ENCODE results near the gene WIPI1.

WIPI1 gene

DNA sequence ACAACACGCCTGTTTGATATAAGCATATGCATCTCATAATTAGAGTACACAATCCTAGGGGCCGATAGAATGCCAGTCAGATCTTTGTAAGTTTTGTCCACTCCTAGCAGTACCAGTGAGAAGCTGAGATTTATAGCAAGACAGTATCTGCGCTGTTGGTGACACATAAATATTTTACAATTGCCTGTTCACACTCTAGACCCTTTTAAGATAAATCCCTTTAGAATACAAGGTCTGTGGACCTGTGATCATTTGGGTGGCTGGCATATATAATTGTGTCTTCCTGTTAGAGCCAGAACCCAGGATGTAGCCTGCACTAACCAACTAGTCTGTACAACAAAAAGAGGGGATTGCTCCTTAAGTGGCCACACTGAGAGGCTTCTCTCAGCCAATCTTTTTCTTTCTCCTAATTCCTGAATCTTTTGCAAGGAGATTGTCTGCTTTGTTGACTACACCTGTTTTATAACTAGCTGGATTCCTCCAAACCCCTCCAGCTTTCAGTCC, 74.7 kb downstream of the WIPI1 start:
- peak overlapping the region; percentile 84 for H3K27ac ChIP-seq

DNA sequence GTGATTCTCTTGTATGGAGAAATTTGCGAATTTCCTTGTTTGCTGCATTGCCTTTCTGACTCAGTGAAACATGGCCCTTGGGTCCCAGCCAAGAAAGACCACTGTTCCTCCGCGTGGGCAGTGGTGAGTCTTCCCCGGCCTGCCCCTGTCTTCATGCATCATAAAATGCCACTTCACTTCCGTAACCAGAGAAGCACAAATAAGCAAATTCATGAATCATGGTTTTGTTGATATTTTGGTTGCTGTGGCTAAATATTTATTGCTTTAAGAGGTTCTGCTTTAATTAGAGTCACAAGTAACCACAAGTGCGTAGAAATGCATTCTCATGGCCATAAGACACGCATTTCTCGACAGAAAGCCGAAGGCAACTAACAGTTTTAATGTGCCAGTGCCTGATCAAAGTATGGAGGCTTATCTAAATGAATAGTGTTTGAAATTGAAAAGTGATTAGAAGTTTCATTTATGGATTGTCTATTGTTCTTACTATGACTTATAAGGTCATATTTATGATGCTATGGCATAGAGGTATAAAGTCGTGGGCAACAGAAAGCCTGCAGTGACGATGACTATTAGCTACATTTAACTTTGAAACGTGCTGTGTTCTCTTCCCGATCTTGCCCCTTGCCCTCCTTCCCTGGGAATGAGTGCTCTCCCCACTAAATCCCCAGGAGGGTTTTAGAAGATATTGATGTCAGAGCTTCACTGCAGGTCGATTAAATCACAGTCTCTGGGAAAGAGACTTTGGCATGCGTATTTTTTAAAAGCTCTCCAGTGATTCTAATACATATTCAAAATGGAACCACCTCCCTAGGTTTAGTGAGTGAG, 76.0 kb downstream of the WIPI1 start:
- in situ Hi-C loops (cut with HindIII; ENCODE audit: low pct_ligation_motif_present, low sequenced_read_pairs) = no loop called here
- no peaks in the 10 kb centered on the region for H3K27me3 ChIP-seq (replicated peaks)
- no peaks in the 10 kb centered on the region for H3K36me3 ChIP-seq (replicated peaks)
- peak; percentile 95 for DNase-seq
- no peak overlapping the region for H3K4me3 ChIP-seq (ENCODE audit: low read depth, low read length)
- TF ChIP-seq, protein P1, sequence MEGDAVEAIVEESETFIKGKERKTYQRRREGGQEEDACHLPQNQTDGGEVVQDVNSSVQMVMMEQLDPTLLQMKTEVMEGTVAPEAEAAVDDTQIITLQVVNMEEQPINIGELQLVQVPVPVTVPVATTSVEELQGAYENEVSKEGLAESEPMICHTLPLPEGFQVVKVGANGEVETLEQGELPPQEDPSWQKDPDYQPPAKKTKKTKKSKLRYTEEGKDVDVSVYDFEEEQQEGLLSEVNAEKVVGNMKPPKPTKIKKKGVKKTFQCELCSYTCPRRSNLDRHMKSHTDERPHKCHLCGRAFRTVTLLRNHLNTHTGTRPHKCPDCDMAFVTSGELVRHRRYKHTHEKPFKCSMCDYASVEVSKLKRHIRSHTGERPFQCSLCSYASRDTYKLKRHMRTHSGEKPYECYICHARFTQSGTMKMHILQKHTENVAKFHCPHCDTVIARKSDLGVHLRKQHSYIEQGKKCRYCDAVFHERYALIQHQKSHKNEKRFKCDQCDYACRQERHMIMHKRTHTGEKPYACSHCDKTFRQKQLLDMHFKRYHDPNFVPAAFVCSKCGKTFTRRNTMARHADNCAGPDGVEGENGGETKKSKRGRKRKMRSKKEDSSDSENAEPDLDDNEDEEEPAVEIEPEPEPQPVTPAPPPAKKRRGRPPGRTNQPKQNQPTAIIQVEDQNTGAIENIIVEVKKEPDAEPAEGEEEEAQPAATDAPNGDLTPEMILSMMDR (IDR thresholded peaks at IDR 0.05; ENCODE audit: low read depth, low read length, missing control alignments) = no peak
- H3K27ac ChIP-seq = peak overlapping the region; percentile 84

More for the DNA sequence above, 74.7 kb downstream of the WIPI1 start:
- no peak overlapping the region for H3K4me3 ChIP-seq (ENCODE audit: low read depth, low read length)
- no peaks in the 10 kb centered on the region for H3K36me3 ChIP-seq (replicated peaks)
- H3K27me3 ChIP-seq (replicated peaks) = no peaks in the 10 kb centered on the region
- TF ChIP-seq, protein P1 (IDR thresholded peaks at IDR 0.05; ENCODE audit: low read depth, low read length, missing control alignments) = no peak
- in situ Hi-C loops (cut with HindIII; ENCODE audit: low pct_ligation_motif_present, low sequenced_read_pairs) = no loop called here
- DNase-seq = no peak

GRCh38 chr17:68379692-68380677, 77.3 kb downstream of the WIPI1 start:
- TF ChIP-seq, protein P1 (IDR thresholded peaks at IDR 0.05; ENCODE audit: low read depth, low read length, missing control alignments) = no peak
- no peak for DNase-seq
- in situ Hi-C loops (cut with HindIII; ENCODE audit: low pct_ligation_motif_present, low sequenced_read_pairs) = no loop called here
- Histone ChIP-seq H3K4me3 (ENCODE audit: low read depth, low read length) (no peak overlapping the region), H3K27ac (peak overlapping the region; percentile 84), H3K27me3 (replicated peaks) (no peaks in the 10 kb centered on the region), H3K36me3 (replicated peaks) (no peaks in the 10 kb centered on the region)

DNA sequence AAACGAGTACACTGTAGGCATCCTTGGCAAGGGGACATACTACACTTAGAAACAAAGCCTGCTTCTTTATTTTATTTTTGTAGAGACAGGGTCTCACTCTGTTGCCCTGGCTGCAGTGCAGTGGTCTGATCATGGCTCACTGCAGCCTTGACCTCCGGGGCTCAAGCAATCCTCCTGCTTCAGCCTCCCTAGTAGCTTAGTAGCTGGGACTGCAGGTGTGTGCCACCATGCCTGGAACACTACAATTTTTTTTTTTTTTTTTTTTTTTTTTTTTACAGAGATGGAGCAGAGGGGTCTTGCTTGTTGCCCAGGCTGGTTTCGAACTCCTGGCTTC, 78.2 kb downstream of the WIPI1 start:
- Histone ChIP-seq H3K4me3 (ENCODE audit: low read depth, low read length) (no peak overlapping the region), H3K27ac (peak overlapping the region; percentile 99), H3K36me3 (replicated peaks) (no peaks in the 10 kb centered on the region), H3K27me3 (replicated peaks) (no peaks in the 10 kb centered on the region)
- TF ChIP-seq, protein P1 (IDR thresholded peaks at IDR 0.05; ENCODE audit: low read depth, low read length, missing control alignments) = no peak
- no peak for DNase-seq
- in situ Hi-C loops (cut with HindIII; ENCODE audit: low pct_ligation_motif_present, low sequenced_read_pairs) = no loop called here

DNA sequence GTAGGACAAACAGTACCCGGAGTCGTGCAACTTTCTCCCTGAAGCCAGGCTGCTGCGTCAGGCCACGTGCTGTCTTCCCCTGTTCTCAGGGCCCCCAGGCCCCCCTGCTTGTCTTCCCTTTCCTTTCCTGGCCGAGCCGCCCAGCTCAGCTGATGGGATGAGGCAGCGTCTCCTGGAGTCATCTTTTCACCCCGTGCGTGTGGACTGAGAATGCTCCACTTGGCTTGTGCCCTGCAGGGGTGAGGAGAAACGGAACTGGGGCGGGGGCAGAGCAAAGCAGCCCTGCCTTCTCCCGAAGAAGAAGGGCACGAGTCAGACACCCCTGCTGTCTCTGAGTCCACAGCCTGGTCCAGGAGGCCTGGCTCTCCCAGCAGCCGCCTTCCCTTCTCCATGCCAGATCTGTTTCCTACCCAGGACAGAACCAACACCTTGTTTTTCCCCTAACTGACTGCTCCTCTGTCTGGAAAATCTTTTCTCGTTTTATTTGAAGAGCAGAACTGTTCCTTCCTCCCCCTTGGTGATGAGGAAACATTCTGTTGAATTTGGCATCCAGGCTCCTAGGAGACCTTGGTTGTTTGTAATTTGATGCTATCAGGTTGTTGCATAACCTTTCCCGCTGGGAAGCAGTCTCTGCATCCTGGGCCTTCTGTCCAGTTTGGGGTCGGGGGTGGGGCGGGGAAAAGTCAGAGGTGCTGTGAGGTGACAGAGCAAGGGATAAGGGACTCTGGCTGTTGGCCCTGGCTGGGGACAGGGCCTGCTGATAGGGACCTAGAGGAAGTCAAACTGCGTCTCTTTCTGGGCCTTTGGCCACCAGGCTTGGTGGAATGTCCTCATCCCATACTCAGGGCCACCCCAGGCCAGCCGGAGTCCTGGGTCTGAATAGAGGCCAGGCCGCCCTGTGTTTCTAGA, 78.8 kb downstream of the WIPI1 start:
- no peaks in the 10 kb centered on the region for H3K27me3 ChIP-seq (replicated peaks)
- H3K27ac ChIP-seq = peak overlapping the region; percentile 99
- in situ Hi-C loops (cut with HindIII; ENCODE audit: low pct_ligation_motif_present, low sequenced_read_pairs) = no loop called here
- H3K36me3 ChIP-seq (replicated peaks) = no peaks in the 10 kb centered on the region
- no peak overlapping the region for H3K4me3 ChIP-seq (ENCODE audit: low read depth, low read length)
- TF ChIP-seq, protein P1 (IDR thresholded peaks at IDR 0.05; ENCODE audit: low read depth, low read length, missing control alignments) = no peak
- DNase-seq = peak; percentile 96

All from brain microvascular endothelial cell (primary cell).